Right lung (tissue), 5 donors: ENCODE data around the gene PDE4D. TPM values are rescaled to one million over a fixed set of nuclear protein-coding genes. Genes with fewer than 3 reads are reported as not detected.

Experiments used
- DNase-seq, 2 donors: peaks; one replicate each; pipeline ENCODE4 v3.0.0-alpha.2; 2013
- polyA plus RNA-seq, 5 donors: library from polyadenylated mRNA; unstranded; fragments of 120-200 nt; gene quantifications; one replicate each; pipeline versions ENCODE4 v1.2.1 to v1.2.3, GENCODE V29; 2013; ENCODE audit warnings: inconsistent platforms in 1 of 5, low replicate concordance in 1 of 5; ENCODE audit not compliant: insufficient read length in 5 of 5, insufficient read depth in 1 of 5

The PDE4D gene
- polyA plus RNA-seq, 5 donors = 14.6 to 27.4 (median 22.0) TPM

GRCh38 chr5:59040804-59041201 lies 852.7 kb downstream of the PDE4D start:
- DNase-seq = no peak

GRCh38 chr5:59040024-59040803 lies 853.3 kb downstream of the PDE4D start:
- DNase-seq = no peak

- peak; percentile 68 to 75 for DNase-seq
Measured at GRCh38 chr5:59039296-59040023, 854.1 kb downstream of the PDE4D start.

- peak in 1 of 2 donors; percentile 46 for DNase-seq
Measured at GRCh38 chr5:59038798-59039295, 854.7 kb downstream of the PDE4D start.

- no peak for DNase-seq
Measured at GRCh38 chr5:59037941-59038797, 855.4 kb downstream of the PDE4D start.

- no peak for DNase-seq
Measured at GRCh38 chr5:59037453-59037852, 856.1 kb downstream of the PDE4D start.

- DNase-seq = no peak
Measured at GRCh38 chr5:59037041-59037440, 856.5 kb downstream of the PDE4D start.

GRCh38 chr5:59036274-59036961 lies 857.1 kb downstream of the PDE4D start:
- DNase-seq = peak; percentile 49 to 61

- DNase-seq = no peak
Measured at GRCh38 chr5:59035681-59036080, 857.8 kb downstream of the PDE4D start.

GRCh38 chr5:59034498-59035186 lies 858.9 kb downstream of the PDE4D start:
- peak; percentile 38 to 43 for DNase-seq

- DNase-seq = no peak
Measured at GRCh38 chr5:59027145-59027907, 866.2 kb downstream of the PDE4D start.

- no peak for DNase-seq
Measured at GRCh38 chr5:59025734-59026133, 867.8 kb downstream of the PDE4D start.

- no peak for DNase-seq
Measured at GRCh38 chr5:59021837-59022514, 871.5 kb downstream of the PDE4D start.

GRCh38 chr5:59021286-59021673 lies 872.2 kb downstream of the PDE4D start:
- DNase-seq = no peak

- no peak for DNase-seq
Measured at GRCh38 chr5:59020611-59021285, 872.8 kb downstream of the PDE4D start.

GRCh38 chr5:59019078-59019477 lies 874.4 kb downstream of the PDE4D start:
- DNase-seq = no peak

- DNase-seq = no peak
Measured at GRCh38 chr5:59016925-59017324, 876.6 kb downstream of the PDE4D start.

GRCh38 chr5:59008816-59009473 lies 884.6 kb downstream of the PDE4D start:
- DNase-seq = no peak
